Measurements from ENCODE around the gene NOL7.

- no peak for TF ChIP-seq CTCF (IDR thresholded peaks at IDR 0.05; ENCODE audit: poor library complexity)
- no peak for TF ChIP-seq EZH2 (IDR thresholded peaks at IDR 0.05; ENCODE audit: borderline replicate concordance)
Observed at GRCh38 chr6:13600036-13600435, 15.1 kb upstream of the NOL7 start.

All from hepatocyte (in vitro differentiated cells).